NCI-H2227 (cell line): Measurements from ENCODE around the gene COL23A1.

Experiments
- DNase-seq: peaks from one replicate; lab custom pipeline; 2025; ENCODE audit not compliant: unreplicated experiment; lab: John Stamatoyannopoulos, UW

The COL23A1 gene

GRCh38 chr5:178463321-178464155, 126.7 kb downstream of the COL23A1 start:
- no peak for DNase-seq

GRCh38 chr5:178462816-178463215, 127.4 kb downstream of the COL23A1 start:
- DNase-seq = no peak

- DNase-seq = no peak
These were observed 128.1 kb downstream of the COL23A1 start for GRCh38 chr5:178462076-178462475.

- DNase-seq = peak; percentile 1
These were observed 129.0 kb downstream of the COL23A1 start for GRCh38 chr5:178461004-178461730.

- no peak for DNase-seq
These were observed 129.6 kb downstream of the COL23A1 start for GRCh38 chr5:178460598-178460997.

DNA sequence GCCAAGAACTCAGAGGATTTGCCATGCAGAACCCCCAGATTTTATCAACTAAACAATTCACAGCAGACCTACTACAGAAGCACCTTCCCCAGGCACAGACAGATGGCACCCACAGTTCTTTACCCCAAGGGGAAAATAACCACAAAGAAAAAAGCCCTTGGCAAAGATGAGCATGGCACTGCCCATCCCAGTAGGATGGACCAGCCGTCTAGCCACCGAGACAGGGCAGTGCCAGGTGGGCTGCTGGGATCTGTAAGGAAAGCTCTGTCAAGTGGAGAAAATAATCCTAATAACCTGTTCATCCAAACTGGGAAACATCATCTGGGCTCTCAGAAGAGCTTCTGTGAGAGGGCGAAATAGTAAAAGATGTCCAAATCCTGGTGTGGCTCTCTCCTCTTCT, 130.0 kb downstream of the COL23A1 start:
- no peak for DNase-seq

GRCh38 chr5:178458140-178458539, 132.1 kb downstream of the COL23A1 start:
- no peak for DNase-seq

- no peak for DNase-seq
These were observed 132.7 kb downstream of the COL23A1 start for GRCh38 chr5:178457471-178457870.

GRCh38 chr5:178455480-178455835, 134.7 kb downstream of the COL23A1 start:
- DNase-seq = no peak

GRCh38 chr5:178454821-178455479, 135.2 kb downstream of the COL23A1 start:
- no peak for DNase-seq

GRCh38 chr5:178454303-178454702, 135.9 kb downstream of the COL23A1 start:
- no peak for DNase-seq

DNA sequence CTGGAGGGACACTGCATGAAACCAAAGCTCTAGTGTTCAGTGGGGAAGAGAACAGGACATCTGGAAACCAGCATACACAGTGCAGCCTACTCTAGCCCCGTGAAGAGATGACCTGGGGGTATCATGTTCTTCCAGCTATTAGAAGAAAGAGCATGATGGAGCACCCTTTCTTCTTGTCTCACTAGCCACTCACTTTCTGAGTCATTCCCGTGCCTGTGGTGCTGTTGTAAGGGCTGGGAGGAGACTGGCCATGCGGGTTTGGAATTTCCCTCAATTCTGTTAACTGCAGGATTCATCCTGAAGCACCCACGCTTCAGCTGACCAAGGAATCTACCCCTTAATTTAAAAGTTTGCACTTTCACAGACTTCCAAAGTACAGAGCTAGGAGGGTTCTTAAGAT, 137.0 kb downstream of the COL23A1 start:
- DNase-seq = no peak

DNA sequence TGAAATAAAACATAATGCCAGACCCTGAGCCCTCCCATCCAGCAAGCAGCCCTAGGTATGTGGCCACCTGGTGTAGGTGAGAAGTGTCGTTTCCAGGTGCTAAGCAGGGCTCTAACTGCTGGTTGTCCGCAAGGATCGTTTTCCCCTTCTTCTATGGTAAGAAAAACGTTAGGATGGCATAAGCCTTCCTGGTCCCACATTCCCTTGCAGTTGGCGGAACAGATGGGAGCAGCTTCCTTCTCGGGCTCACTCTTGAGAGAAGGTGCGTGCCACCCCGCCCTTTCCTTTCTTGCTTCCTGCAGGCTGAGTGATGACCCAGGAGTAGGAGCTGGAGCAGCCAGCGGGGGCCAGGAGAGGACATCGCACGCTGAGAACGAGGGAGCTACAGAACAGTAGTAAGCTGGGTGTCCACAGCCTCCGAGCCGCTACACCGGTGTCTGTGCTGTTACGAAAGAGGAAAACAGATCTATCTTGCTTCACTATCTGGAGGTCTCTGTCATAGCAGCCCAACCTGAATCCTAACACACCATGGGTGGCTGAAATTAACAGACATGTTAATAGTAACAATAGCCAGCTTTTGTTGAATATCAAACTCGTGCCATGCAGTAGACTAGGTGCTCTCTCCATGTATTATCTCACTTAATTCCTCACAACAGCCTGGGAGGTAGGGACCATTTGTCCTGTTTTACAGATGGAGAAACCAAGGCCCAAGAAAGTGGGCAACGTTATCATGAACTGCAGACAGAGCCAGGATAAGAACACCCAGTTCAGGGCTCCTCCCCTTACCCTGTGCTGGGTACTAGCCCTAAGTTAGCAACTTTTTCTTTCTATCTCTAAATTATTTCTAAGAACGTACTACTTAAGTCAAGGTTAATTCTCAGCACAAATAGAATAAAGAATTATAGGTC, 139.8 kb downstream of the COL23A1 start:
- DNase-seq = no peak

- DNase-seq = no peak
These were observed 140.8 kb downstream of the COL23A1 start for GRCh38 chr5:178449163-178450070.

- no peak for DNase-seq
These were observed 144.7 kb downstream of the COL23A1 start for GRCh38 chr5:178445534-178445933.

GRCh38 chr5:178442405-178443257, 147.6 kb downstream of the COL23A1 start:
- no peak for DNase-seq

GRCh38 chr5:178441486-178442270, 148.5 kb downstream of the COL23A1 start:
- no peak for DNase-seq

DNA sequence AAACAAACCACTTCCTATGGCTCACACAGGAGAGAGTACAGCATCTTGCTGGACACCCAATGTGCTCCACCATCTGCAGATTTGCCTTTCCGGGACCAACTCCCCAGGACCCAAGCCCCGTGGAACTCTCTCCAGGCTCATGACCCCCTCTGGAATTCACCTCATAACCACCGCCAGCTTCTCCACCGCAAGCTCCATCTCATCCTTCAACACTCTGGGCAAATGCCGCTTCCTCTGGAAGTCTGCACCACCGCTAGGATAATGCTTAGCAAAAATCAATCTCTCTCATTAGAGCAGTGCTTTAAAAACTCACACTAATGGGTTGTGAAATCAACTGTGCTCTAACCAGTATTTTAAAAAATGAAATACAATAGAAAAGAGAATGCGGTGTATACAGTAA, 150.0 kb downstream of the COL23A1 start:
- DNase-seq = no peak
